Measurements from ENCODE around the gene IFRD2. TPM values are rescaled to one million over a fixed set of nuclear protein-coding genes. Genes with fewer than 3 reads are reported as not detected.
A peak's percentile ranks its signal among the peaks of the same experiment; 100 is the strongest.
"Not testable (repeated sequence)": the region's sequence is repeated elsewhere in the genome, so short reads cannot be mapped to it uniquely, and the experiment has no call there.

The IFRD2 gene
- total and polyA plus RNA-seq, 4 donors: 34.6 to 58.8 (median 47.0) TPM

DNA sequence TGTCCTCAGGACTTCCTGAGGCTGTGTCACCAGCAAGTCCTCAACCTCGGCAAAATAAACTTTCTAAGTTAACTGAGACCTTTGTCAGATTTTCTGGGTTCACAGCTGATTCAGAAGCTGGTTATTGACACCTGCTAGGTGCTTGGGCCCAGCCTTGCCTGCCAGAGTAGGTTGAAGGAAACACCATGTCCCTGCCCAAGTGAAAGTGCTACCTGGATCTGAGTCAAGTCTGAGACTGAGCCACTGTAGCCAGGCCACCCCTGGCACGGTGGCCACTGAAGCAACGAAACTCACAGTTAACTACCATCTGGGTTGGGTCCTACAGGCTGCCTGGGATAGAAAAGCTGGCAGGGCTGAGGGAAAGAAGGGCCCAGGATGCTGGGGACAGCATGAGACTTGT is 22.1 kb upstream of the IFRD2 start:
- DNase-seq (peak in 1 of 2 donors; percentile 30), ATAC-seq (ENCODE audit: low FRiP score) (no peak)
- Histone ChIP-seq H3K27ac (ENCODE audit: low read depth in 1 of 2, low read length in 2 of 2) (no peak overlapping the region), H3K9me3 (ENCODE audit: control insufficient read depth, low read length) (no peaks in the 10 kb centered on the region), H3K4me3 (ENCODE audit: low read length in 2 of 2) (no peak overlapping the region), H3K27me3 (ENCODE audit: control insufficient read depth in 1 of 2, insufficient read depth in 2 of 2, low read length in 1 of 2) (no peaks in the 10 kb centered on the region), H3K36me3 (ENCODE audit: control insufficient read depth in 1 of 2, insufficient read depth in 2 of 2, low read length in 1 of 2) (no peaks in the 10 kb centered on the region), H3K4me1 (ENCODE audit: control insufficient read depth in 1 of 2, insufficient read depth in 2 of 2, low read length in 2 of 2) (no peaks in the 10 kb centered on the region)
- 61 to 67% methylated on average over 3 of the region's 3 CpGs for WGBS, 2 donors
- intact Hi-C loops (cut with DNase I): no loop called here

DNA sequence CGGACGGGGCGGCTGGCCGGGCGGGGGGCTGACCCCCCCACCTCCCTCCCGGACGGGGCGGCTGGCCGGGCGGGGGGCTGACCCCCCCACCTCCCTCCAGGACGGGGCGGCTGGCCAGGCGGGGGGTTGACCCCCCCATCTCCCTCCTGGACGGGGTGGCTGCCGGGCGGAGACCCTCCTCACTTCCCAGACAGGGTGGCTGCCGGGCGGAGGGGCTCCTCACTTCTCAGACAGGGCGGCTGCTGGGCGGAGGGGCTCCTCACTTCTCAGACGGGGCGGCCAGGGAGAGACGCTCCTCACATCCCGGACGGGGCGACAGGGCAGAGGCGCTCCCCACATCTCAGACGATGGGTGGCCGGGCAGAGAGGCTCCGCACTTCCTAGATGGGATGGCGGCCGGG is 19.8 kb upstream of the IFRD2 start:
- DNase-seq: peak in 1 of 2 donors; percentile 42
- H3K27me3 ChIP-seq (ENCODE audit: control insufficient read depth in 1 of 2, insufficient read depth in 2 of 2, low read length in 1 of 2); H3K27ac ChIP-seq (ENCODE audit: low read depth in 1 of 2, low read length in 2 of 2); intact Hi-C loops (cut with DNase I); H3K9me3 ChIP-seq (ENCODE audit: control insufficient read depth, low read length); H3K36me3 ChIP-seq (ENCODE audit: control insufficient read depth in 1 of 2, insufficient read depth in 2 of 2, low read length in 1 of 2); H3K4me3 ChIP-seq (ENCODE audit: low read length in 2 of 2); ATAC-seq (ENCODE audit: low FRiP score); H3K4me1 ChIP-seq (ENCODE audit: control insufficient read depth in 1 of 2, insufficient read depth in 2 of 2, low read length in 2 of 2): not testable (repeated sequence)
- WGBS, 2 donors: 86 to 87% methylated on average over 13 to 32 of the region's 32 CpGs

DNA sequence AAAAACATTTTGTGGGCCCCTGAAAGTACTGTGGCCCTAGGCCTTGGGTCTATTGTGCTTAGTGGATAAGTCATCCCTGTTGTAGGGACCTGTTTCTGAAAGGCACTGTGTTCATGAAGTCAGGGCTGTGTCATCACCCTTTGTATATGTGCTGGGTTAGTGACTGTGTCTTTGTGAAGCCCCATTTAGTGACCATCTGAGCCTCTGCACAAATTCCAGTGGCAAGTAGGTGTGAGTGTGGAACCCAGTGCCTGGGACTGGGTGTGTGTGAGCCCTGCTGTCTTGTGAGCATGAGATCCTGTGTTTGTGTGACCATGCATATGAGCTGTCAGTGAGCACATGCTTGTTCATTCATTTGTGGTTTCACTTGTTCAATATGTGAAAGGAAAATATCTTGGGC is 12.4 kb upstream of the IFRD2 start:
- H3K9me3 ChIP-seq (ENCODE audit: control insufficient read depth, low read length): no peaks in the 10 kb centered on the region
- no peaks in the 10 kb centered on the region for H3K27me3 ChIP-seq (ENCODE audit: control insufficient read depth in 1 of 2, insufficient read depth in 2 of 2, low read length in 1 of 2)
- H3K4me3 ChIP-seq (ENCODE audit: low read length in 2 of 2): no peak overlapping the region
- H3K4me1 ChIP-seq (ENCODE audit: control insufficient read depth in 1 of 2, insufficient read depth in 2 of 2, low read length in 2 of 2): no peaks in the 10 kb centered on the region
- ATAC-seq (ENCODE audit: low FRiP score) (no peak), DNase-seq (no peak)
- intact Hi-C loops (cut with DNase I): no loop called here
- no peak overlapping the region for H3K27ac ChIP-seq (ENCODE audit: low read depth in 1 of 2, low read length in 2 of 2)
- H3K36me3 ChIP-seq (ENCODE audit: control insufficient read depth in 1 of 2, insufficient read depth in 2 of 2, low read length in 1 of 2): no peaks in the 10 kb centered on the region

DNA sequence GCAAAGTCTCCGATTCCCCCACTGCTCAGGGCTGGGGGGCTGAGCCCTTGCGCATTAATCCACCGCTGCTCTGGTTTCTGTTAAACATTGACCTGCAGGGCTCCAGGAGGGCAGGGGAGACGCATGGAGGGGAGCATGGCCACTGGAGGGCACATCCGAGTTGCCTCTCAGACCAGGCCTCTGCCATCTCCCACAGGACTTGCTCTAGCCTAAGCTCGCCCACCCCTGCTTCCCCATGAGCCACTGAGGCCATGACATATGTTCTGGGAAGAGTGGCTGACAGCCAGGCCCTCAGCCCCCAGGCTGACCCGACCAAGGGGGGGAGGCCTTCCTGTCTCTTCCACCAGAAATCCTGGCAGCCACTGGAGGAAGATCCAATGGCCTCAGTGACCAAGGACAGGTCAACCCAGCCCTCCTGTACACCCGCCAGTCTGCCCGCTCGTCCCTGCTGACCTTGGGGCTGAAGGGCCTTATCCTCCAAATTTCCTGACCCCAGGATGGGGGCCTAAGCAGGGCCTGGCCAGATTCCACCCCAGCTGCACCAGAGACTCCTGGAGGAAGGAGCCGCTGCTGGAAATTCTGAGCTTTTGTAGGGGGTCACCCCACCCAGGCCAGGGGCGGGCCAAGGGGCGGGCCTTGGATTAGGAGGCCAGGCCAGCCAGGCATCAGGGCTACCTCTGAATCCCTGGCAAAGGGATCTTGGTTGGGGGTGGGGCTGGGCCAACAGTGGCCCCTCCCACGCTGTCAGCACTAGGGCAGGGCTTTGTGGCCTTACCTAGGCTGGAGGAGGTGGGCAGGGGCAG is 11.0 kb upstream of the IFRD2 start, which contains the start of gene HYAL1:
Gene HYAL1, minus strand, starts transcription at position 562 of the 803 bp plus-strand sequence. CDS start 618 bp downstream, outside the sequence.
- no peaks in the 10 kb centered on the region for H3K4me1 ChIP-seq (ENCODE audit: control insufficient read depth in 1 of 2, insufficient read depth in 2 of 2, low read length in 2 of 2)
- H3K27me3 ChIP-seq (ENCODE audit: control insufficient read depth in 1 of 2, insufficient read depth in 2 of 2, low read length in 1 of 2): no peaks in the 10 kb centered on the region
- H3K9me3 ChIP-seq (ENCODE audit: control insufficient read depth, low read length): no peaks in the 10 kb centered on the region
- DNase-seq (peak; percentile 57 to 83), ATAC-seq (ENCODE audit: low FRiP score) (peak; percentile 28)
- H3K36me3 ChIP-seq (ENCODE audit: control insufficient read depth in 1 of 2, insufficient read depth in 2 of 2, low read length in 1 of 2): no peaks in the 10 kb centered on the region
- no peak within 1 kb of the TSS for H3K27ac ChIP-seq (ENCODE audit: low read depth in 1 of 2, low read length in 2 of 2)
- no peak within 1 kb of the TSS for H3K4me3 ChIP-seq (ENCODE audit: low read length in 2 of 2)
- WGBS, 2 donors: 68 to 71% methylated on average over 14 of the region's 14 CpGs
- intact Hi-C loops (cut with DNase I): no loop called here

DNA sequence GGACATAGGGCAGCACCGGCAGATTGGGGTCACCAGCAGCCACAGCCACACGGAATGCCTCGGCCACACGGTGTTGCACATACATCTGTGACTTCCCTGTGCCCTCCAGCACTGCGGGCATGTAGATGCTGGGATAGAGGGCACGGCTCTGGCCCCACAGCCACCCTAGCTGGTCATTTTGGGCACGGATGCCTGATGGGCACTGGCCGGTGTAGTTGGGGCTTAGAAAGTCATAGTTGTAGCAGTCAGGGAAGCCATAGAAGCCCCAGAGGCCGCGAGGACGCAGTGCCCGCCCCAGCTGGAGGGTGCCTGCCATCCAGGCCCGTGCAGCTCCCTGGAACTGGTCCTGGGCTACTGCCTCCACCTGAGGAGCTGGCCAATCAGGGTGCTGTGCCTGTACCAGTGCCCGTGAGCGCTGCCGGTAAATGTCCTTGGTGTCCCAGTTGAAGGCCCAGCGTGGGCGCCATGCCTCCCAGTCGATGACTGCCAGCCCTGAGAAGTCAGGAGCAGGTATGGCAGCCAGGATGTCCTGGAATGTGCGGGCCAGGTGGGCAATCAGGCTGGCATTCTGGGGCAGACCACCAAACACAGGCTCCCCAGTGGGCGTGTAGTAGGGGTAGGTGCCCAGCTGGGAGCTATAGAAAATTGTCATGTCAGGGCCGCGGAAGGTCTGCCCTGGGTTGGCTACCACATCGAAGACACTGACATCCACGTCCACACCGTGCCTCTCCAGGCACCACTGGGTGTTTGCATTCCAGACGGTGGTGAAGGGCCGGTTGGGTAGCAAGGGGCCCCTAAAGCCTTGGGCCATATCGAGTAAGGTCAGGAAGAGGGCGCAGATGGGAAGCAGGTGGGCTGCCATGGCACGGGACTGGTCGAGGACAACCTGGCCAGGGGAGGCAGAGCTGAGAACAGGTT is 10.1 kb upstream of the IFRD2 start:
- no peaks in the 10 kb centered on the region for H3K27me3 ChIP-seq (ENCODE audit: control insufficient read depth in 1 of 2, insufficient read depth in 2 of 2, low read length in 1 of 2)
- no peaks in the 10 kb centered on the region for H3K36me3 ChIP-seq (ENCODE audit: control insufficient read depth in 1 of 2, insufficient read depth in 2 of 2, low read length in 1 of 2)
- ATAC-seq (ENCODE audit: low FRiP score) (no peak), DNase-seq (peak in 1 of 2 donors; percentile 48)
- 86 to 89% methylated on average over 32 of the region's 32 CpGs for WGBS, 2 donors
- H3K4me3 ChIP-seq (ENCODE audit: low read length in 2 of 2): no peak overlapping the region
- no peak overlapping the region for H3K27ac ChIP-seq (ENCODE audit: low read depth in 1 of 2, low read length in 2 of 2)
- H3K4me1 ChIP-seq (ENCODE audit: control insufficient read depth in 1 of 2, insufficient read depth in 2 of 2, low read length in 2 of 2): no peaks in the 10 kb centered on the region
- H3K9me3 ChIP-seq (ENCODE audit: control insufficient read depth, low read length): no peaks in the 10 kb centered on the region
- intact Hi-C loops (cut with DNase I): no loop called here

DNA sequence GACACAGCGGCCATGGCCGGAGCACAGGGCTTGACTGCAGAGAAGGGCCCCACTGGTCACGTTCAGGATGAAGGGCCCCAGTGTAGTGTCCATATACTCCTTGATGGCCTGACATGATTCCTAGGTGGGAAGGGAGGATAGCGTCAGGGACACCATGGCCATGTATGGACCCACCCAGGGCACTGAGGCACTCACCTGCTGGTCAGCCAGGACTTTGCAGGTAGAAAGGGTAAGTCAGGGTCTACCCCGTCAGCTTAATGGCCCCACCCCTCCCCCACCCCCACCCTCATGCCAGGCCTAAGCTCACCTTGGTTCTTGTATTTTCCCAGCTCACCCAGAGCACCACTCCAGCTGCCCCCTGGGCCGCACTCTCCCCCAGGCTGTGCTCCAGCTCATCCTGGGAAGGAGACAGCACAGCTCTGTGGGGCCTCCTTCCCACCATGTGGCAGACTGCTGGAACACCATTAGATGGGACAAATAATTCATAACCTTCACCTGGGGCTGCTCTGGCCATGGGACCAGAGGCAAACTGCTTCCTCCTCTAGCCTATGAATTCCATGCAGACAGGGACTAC is 8.5 kb upstream of the IFRD2 start:
- Histone ChIP-seq H3K4me1 (ENCODE audit: control insufficient read depth in 1 of 2, insufficient read depth in 2 of 2, low read length in 2 of 2) (no peaks in the 10 kb centered on the region), H3K27ac (ENCODE audit: low read depth in 1 of 2, low read length in 2 of 2) (no peak overlapping the region), H3K9me3 (ENCODE audit: control insufficient read depth, low read length) (no peaks in the 10 kb centered on the region), H3K27me3 (ENCODE audit: control insufficient read depth in 1 of 2, insufficient read depth in 2 of 2, low read length in 1 of 2) (no peaks in the 10 kb centered on the region), H3K4me3 (ENCODE audit: low read length in 2 of 2) (no peak overlapping the region), H3K36me3 (ENCODE audit: control insufficient read depth in 1 of 2, insufficient read depth in 2 of 2, low read length in 1 of 2) (no peaks in the 10 kb centered on the region)
- intact Hi-C loops (cut with DNase I): no loop called here
- DNase-seq: no peak
- 86% methylated on average over 6 of the region's 6 CpGs for WGBS, 2 donors
- ATAC-seq (ENCODE audit: low FRiP score): no peak

DNA sequence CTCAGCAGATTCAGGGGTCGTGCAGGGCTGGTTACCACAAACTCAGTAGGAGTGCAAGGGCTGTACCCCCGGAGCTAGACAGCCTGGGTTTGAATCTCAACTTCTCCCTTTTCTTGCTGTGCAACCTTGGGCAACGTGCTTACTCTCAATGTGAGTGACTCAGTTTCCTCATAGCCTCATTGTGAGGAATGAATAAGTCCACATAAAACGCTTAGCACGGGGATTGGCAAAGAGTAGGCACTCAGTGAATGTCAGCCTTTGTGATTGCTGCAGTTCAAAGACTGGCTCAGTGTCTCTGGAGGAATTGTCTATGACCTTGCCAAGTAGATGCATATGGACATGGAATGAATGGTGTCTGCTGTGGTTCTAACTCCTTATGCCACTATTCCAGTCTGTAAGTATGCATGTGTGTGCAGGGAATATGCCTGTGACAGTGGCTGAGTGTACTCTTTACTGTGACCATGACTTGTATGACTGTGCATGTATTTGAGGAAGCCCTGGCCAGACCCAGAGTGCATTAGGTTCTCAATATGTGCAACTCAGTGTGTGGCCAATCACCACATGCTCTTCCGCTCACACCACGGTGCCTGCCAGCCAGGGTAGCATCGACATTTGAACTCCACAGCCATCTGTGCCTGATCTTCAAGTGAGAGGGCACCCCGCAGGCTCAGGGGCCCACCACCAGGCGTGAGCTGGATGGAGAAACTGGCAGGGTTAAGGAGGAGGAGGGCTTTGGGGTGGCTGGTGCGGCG is 7.9 kb upstream of the IFRD2 start:
- 38 to 44% methylated on average over 12 of the region's 12 CpGs for WGBS, 2 donors
- intact Hi-C loops (cut with DNase I): no loop called here
- ATAC-seq (ENCODE audit: low FRiP score) (no peak), DNase-seq (peak in 1 of 2 donors; percentile 71)
- Histone ChIP-seq H3K27ac (ENCODE audit: low read depth in 1 of 2, low read length in 2 of 2) (peak overlapping the region; percentile 53 to 59), H3K27me3 (ENCODE audit: control insufficient read depth in 1 of 2, insufficient read depth in 2 of 2, low read length in 1 of 2) (no peaks in the 10 kb centered on the region), H3K9me3 (ENCODE audit: control insufficient read depth, low read length) (no peaks in the 10 kb centered on the region), H3K36me3 (ENCODE audit: control insufficient read depth in 1 of 2, insufficient read depth in 2 of 2, low read length in 1 of 2) (no peaks in the 10 kb centered on the region), H3K4me1 (ENCODE audit: control insufficient read depth in 1 of 2, insufficient read depth in 2 of 2, low read length in 2 of 2) (no peaks in the 10 kb centered on the region), H3K4me3 (ENCODE audit: low read length in 2 of 2) (peak overlapping the region in 1 of 2 donors; percentile 39)

DNA sequence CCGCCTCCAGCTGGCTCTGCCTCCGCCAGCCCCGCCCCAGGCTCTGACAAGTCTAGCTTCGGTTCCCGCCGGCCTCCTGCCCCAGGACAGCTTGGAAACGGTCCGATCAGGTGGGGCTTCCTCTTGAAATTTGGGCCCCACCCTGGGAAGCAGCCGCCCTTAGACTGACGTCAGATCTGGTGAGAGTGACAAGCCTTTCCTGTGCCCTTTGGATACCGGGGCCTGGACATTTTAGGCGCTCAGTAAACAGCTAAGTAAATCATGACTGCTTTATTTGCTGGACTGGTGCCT is 7.4 kb upstream of the IFRD2 start:
- H3K27me3 ChIP-seq (ENCODE audit: control insufficient read depth in 1 of 2, insufficient read depth in 2 of 2, low read length in 1 of 2): no peaks in the 10 kb centered on the region
- peak overlapping the region in 1 of 2 donors; percentile 39 for H3K4me3 ChIP-seq (ENCODE audit: low read length in 2 of 2)
- WGBS, 2 donors: 1% methylated on average over 12 of the region's 12 CpGs
- intact Hi-C loops (cut with DNase I): no loop called here
- H3K27ac ChIP-seq (ENCODE audit: low read depth in 1 of 2, low read length in 2 of 2): peak overlapping the region; percentile 53 to 59
- H3K9me3 ChIP-seq (ENCODE audit: control insufficient read depth, low read length): no peaks in the 10 kb centered on the region
- no peaks in the 10 kb centered on the region for H3K36me3 ChIP-seq (ENCODE audit: control insufficient read depth in 1 of 2, insufficient read depth in 2 of 2, low read length in 1 of 2)
- no peaks in the 10 kb centered on the region for H3K4me1 ChIP-seq (ENCODE audit: control insufficient read depth in 1 of 2, insufficient read depth in 2 of 2, low read length in 2 of 2)
- DNase-seq: no peak
- ATAC-seq (ENCODE audit: low FRiP score): no peak

Measured in aorta (tissue), 5 donors.